Activated naive CD8-positive, alpha-beta T cell (primary cell): ENCODE data around the gene PXDN.

ENCODE experiments used
- H3K27ac Mint-ChIP-seq: one replicate; pipeline ENCODE4 v1.8.0; 2021; ENCODE audit warnings: mixed read lengths
- H3K27me3 Mint-ChIP-seq: one replicate; pipeline ENCODE4 v1.8.0; 2021; ENCODE audit warnings: mixed read lengths
- H3K36me3 Mint-ChIP-seq: one replicate; pipeline ENCODE4 v1.8.0; 2021; ENCODE audit warnings: mixed read lengths
- H3K4me1 Mint-ChIP-seq: one replicate; pipeline ENCODE4 v1.8.0; 2021; ENCODE audit warnings: low read depth, mixed read lengths
- H3K4me3 Mint-ChIP-seq: one replicate; pipeline ENCODE4 v1.8.0; 2021; ENCODE audit warnings: mild to moderate bottlenecking, mixed read lengths
- H3K9me3 Mint-ChIP-seq: one replicate; pipeline ENCODE4 v1.8.0; 2021; ENCODE audit warnings: low read depth, mixed read lengths

Gene PXDN

GRCh38 chr2:1649103-1650084 lies 94.9 kb downstream of the PXDN start:
- Mint-ChIP-seq H3K9me3 (no peaks in the 10 kb centered on the region), H3K4me1 (no peaks in the 10 kb centered on the region), H3K4me3 (no peak overlapping the region), H3K27ac (no peak overlapping the region), H3K27me3 (no peaks in the 10 kb centered on the region), H3K36me3 (no peaks in the 10 kb centered on the region)

GRCh38 chr2:1648241-1649102 lies 95.8 kb downstream of the PXDN start:
- H3K27me3 Mint-ChIP-seq = no peaks in the 10 kb centered on the region
- no peak overlapping the region for H3K4me3 Mint-ChIP-seq
- no peaks in the 10 kb centered on the region for H3K9me3 Mint-ChIP-seq
- no peaks in the 10 kb centered on the region for H3K4me1 Mint-ChIP-seq
- no peaks in the 10 kb centered on the region for H3K36me3 Mint-ChIP-seq
- H3K27ac Mint-ChIP-seq = no peak overlapping the region

GRCh38 chr2:1647417-1648240 lies 96.7 kb downstream of the PXDN start:
- H3K27me3 Mint-ChIP-seq = no peaks in the 10 kb centered on the region
- no peaks in the 10 kb centered on the region for H3K9me3 Mint-ChIP-seq
- H3K4me3 Mint-ChIP-seq = no peak overlapping the region
- H3K27ac Mint-ChIP-seq = no peak overlapping the region
- no peaks in the 10 kb centered on the region for H3K4me1 Mint-ChIP-seq
- no peaks in the 10 kb centered on the region for H3K36me3 Mint-ChIP-seq

- Mint-ChIP-seq H3K27me3 (no peaks in the 10 kb centered on the region), H3K27ac (no peak overlapping the region), H3K4me1 (no peaks in the 10 kb centered on the region), H3K36me3 (no peaks in the 10 kb centered on the region), H3K4me3 (no peak overlapping the region), H3K9me3 (no peaks in the 10 kb centered on the region)
These were observed 98.4 kb downstream of the PXDN start for GRCh38 chr2:1645761-1646476.

GRCh38 chr2:1644427-1644826 lies 99.9 kb downstream of the PXDN start:
- no peaks in the 10 kb centered on the region for H3K36me3 Mint-ChIP-seq
- no peak overlapping the region for H3K4me3 Mint-ChIP-seq
- H3K9me3 Mint-ChIP-seq = no peaks in the 10 kb centered on the region
- H3K27me3 Mint-ChIP-seq = no peaks in the 10 kb centered on the region
- H3K4me1 Mint-ChIP-seq = no peaks in the 10 kb centered on the region
- no peak overlapping the region for H3K27ac Mint-ChIP-seq

- H3K4me3 Mint-ChIP-seq = no peak overlapping the region
- H3K27me3 Mint-ChIP-seq = no peaks in the 10 kb centered on the region
These were observed 101.2 kb downstream of the PXDN start for GRCh38 chr2:1642993-1643619.

GRCh38 chr2:1642066-1642861 lies 102.1 kb downstream of the PXDN start:
- Mint-ChIP-seq H3K4me3 (no peak overlapping the region), H3K27ac (no peak overlapping the region), H3K27me3 (no peaks in the 10 kb centered on the region), H3K4me1 (no peaks in the 10 kb centered on the region), H3K9me3 (no peaks in the 10 kb centered on the region), H3K36me3 (no peaks in the 10 kb centered on the region)

More at GRCh38 chr2:1642993-1643619, 101.2 kb downstream of the PXDN start:
- Mint-ChIP-seq H3K36me3 (no peaks in the 10 kb centered on the region), H3K9me3 (no peaks in the 10 kb centered on the region), H3K4me1 (no peaks in the 10 kb centered on the region), H3K27ac (no peak overlapping the region)

- H3K36me3 Mint-ChIP-seq = no peaks in the 10 kb centered on the region
- no peaks in the 10 kb centered on the region for H3K4me1 Mint-ChIP-seq
- H3K9me3 Mint-ChIP-seq = no peaks in the 10 kb centered on the region
- H3K27me3 Mint-ChIP-seq = no peaks in the 10 kb centered on the region
- no peak overlapping the region for H3K4me3 Mint-ChIP-seq
- H3K27ac Mint-ChIP-seq = no peak overlapping the region
These were observed 102.8 kb downstream of the PXDN start for GRCh38 chr2:1641523-1641922.

- Mint-ChIP-seq H3K27ac (no peak overlapping the region), H3K4me1 (no peaks in the 10 kb centered on the region), H3K36me3 (no peaks in the 10 kb centered on the region), H3K4me3 (no peak overlapping the region), H3K27me3 (no peaks in the 10 kb centered on the region), H3K9me3 (no peaks in the 10 kb centered on the region)
These were observed 103.8 kb downstream of the PXDN start for GRCh38 chr2:1640301-1641135.

GRCh38 chr2:1639086-1639858 lies 105.0 kb downstream of the PXDN start:
- Mint-ChIP-seq H3K9me3 (no peaks in the 10 kb centered on the region), H3K27me3 (no peaks in the 10 kb centered on the region), H3K36me3 (no peaks in the 10 kb centered on the region)

GRCh38 chr2:1638281-1638860 lies 105.9 kb downstream of the PXDN start:
- H3K27ac Mint-ChIP-seq = no peak overlapping the region
- no peak overlapping the region for H3K4me3 Mint-ChIP-seq
- no peaks in the 10 kb centered on the region for H3K4me1 Mint-ChIP-seq
- no peaks in the 10 kb centered on the region for H3K36me3 Mint-ChIP-seq
- H3K27me3 Mint-ChIP-seq = no peaks in the 10 kb centered on the region
- H3K9me3 Mint-ChIP-seq = no peaks in the 10 kb centered on the region

More at GRCh38 chr2:1639086-1639858, 105.0 kb downstream of the PXDN start:
- H3K4me3 Mint-ChIP-seq = no peak overlapping the region
- no peak overlapping the region for H3K27ac Mint-ChIP-seq
- no peaks in the 10 kb centered on the region for H3K4me1 Mint-ChIP-seq
